Measurements from ENCODE around the gene CST5. TPM values are rescaled to one million over a fixed set of nuclear protein-coding genes. Genes with fewer than 3 reads are reported as not detected.
"Not testable (repeated sequence)": the region's sequence is repeated elsewhere in the genome, so short reads cannot be mapped to it uniquely, and the experiment has no call there.

CST5 gene
- polyA plus RNA-seq, 2 of the 4 experiments (the other 2 are of a cell fraction): not detected

DNA sequence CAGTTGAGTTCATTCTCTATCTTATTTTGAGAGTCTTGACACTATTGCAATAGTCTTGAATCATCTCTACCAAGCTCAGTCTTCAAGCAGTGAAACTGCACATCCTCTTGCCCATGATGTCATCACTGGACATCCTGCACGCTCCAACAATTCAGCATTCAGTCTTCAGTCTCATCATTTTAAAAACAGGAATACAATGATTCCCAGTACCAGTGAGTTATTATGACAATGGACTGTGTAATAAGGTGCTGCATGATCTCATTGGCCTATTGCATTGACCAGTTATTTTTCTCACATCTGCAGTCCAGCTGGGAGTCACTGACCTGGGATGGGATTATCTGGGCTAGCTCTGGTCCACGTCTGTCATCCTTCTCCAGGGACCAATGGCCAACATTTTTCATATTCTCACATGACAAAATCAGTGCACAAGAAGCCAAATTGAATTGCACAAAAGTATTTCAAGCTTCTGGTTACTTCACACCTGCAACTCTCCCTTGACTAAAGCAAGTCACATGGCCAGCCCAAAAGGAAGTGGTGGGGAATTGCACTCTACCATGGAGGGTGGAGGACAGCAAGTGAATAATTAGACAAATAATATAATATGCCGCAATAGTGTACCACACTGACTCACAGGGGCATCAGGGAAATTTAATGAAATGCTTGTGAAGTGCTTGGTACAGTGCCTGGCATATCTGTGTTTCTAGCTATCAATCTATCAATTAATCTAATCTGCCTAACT is 46.6 kb downstream of the CST5 start:
- FAIRE-seq (no peak), ATAC-seq (no peak), DNase-seq (ENCODE audit: low read depth in 1 of 2, low spot score in 1 of 2) (no peak)
- no peak for TF ChIP-seq CHD4 (IDR thresholded peaks at IDR 0.05; ENCODE audit: borderline replicate concordance)
- no peak for TF ChIP-seq ESRRA (IDR thresholded peaks at IDR 0.05; ENCODE audit: borderline replicate concordance, low read length)
- TF ChIP-seq, protein P1, sequence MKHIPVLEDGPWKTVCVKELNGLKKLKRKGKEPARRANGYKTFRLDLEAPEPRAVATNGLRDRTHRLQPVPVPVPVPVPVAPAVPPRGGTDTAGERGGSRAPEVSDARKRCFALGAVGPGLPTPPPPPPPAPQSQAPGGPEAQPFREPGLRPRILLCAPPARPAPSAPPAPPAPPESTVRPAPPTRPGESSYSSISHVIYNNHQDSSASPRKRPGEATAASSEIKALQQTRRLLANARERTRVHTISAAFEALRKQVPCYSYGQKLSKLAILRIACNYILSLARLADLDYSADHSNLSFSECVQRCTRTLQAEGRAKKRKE (CRISPR knock-in tag; IDR thresholded peaks at IDR 0.05; ENCODE audit: low read depth): no peak
- TF ChIP-seq, protein P2, sequence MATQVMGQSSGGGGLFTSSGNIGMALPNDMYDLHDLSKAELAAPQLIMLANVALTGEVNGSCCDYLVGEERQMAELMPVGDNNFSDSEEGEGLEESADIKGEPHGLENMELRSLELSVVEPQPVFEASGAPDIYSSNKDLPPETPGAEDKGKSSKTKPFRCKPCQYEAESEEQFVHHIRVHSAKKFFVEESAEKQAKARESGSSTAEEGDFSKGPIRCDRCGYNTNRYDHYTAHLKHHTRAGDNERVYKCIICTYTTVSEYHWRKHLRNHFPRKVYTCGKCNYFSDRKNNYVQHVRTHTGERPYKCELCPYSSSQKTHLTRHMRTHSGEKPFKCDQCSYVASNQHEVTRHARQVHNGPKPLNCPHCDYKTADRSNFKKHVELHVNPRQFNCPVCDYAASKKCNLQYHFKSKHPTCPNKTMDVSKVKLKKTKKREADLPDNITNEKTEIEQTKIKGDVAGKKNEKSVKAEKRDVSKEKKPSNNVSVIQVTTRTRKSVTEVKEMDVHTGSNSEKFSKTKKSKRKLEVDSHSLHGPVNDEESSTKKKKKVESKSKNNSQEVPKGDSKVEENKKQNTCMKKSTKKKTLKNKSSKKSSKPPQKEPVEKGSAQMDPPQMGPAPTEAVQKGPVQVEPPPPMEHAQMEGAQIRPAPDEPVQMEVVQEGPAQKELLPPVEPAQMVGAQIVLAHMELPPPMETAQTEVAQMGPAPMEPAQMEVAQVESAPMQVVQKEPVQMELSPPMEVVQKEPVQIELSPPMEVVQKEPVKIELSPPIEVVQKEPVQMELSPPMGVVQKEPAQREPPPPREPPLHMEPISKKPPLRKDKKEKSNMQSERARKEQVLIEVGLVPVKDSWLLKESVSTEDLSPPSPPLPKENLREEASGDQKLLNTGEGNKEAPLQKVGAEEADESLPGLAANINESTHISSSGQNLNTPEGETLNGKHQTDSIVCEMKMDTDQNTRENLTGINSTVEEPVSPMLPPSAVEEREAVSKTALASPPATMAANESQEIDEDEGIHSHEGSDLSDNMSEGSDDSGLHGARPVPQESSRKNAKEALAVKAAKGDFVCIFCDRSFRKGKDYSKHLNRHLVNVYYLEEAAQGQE (IDR thresholded peaks at IDR 0.05): no peak
- TF ChIP-seq CEBPB (IDR thresholded peaks at IDR 0.05): no peak
- TF ChIP-seq, protein P3, sequence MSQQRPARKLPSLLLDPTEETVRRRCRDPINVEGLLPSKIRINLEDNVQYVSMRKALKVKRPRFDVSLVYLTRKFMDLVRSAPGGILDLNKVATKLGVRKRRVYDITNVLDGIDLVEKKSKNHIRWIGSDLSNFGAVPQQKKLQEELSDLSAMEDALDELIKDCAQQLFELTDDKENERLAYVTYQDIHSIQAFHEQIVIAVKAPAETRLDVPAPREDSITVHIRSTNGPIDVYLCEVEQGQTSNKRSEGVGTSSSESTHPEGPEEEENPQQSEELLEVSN (IDR thresholded peaks at IDR 0.05; ENCODE audit: borderline replicate concordance, low read depth): no peak
- TF ChIP-seq, protein P4, sequence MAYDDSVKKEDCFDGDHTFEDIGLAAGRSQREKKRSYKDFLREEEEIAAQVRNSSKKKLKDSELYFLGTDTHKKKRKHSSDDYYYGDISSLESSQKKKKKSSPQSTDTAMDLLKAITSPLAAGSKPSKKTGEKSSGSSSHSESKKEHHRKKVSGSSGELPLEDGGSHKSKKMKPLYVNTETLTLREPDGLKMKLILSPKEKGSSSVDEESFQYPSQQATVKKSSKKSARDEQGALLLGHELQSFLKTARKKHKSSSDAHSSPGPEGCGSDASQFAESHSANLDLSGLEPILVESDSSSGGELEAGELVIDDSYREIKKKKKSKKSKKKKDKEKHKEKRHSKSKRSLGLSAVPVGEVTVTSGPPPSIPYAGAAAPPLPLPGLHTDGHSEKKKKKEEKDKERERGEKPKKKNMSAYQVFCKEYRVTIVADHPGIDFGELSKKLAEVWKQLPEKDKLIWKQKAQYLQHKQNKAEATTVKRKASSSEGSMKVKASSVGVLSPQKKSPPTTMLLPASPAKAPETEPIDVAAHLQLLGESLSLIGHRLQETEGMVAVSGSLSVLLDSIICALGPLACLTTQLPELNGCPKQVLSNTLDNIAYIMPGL (CRISPR knock-in tag; IDR thresholded peaks at IDR 0.05; ENCODE audit: borderline replicate concordance): no peak
- no peak for TF ChIP-seq NPAS2 (CRISPR knock-in tag; IDR thresholded peaks at IDR 0.05; ENCODE audit: borderline replicate concordance)
- TF ChIP-seq NFE2L2 (conservative IDR thresholded peaks at IDR 0.05; ENCODE audit: low read length): no peak
- TF ChIP-seq FOSL2 (IDR thresholded peaks at IDR 0.05): no peak
- TF ChIP-seq FOSL2 (CRISPR knock-in tag; IDR thresholded peaks at IDR 0.05): no peak
- TF ChIP-seq ZSCAN20 (CRISPR knock-in tag; IDR thresholded peaks at IDR 0.05): no peak
- TF ChIP-seq CHD2 (IDR thresholded peaks at IDR 0.05; ENCODE audit: low read length, partially characterized antibody): no peak
- no peak for TF ChIP-seq EP300 (IDR thresholded peaks at IDR 0.05)
- TF ChIP-seq, protein P5, sequence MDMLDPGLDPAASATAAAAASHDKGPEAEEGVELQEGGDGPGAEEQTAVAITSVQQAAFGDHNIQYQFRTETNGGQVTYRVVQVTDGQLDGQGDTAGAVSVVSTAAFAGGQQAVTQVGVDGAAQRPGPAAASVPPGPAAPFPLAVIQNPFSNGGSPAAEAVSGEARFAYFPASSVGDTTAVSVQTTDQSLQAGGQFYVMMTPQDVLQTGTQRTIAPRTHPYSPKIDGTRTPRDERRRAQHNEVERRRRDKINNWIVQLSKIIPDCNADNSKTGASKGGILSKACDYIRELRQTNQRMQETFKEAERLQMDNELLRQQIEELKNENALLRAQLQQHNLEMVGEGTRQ (IDR thresholded peaks at IDR 0.05): no peak
- TF ChIP-seq EHMT2 (IDR thresholded peaks at IDR 0.05; ENCODE audit: low read depth): no peak
- TF ChIP-seq HDAC2 (IDR thresholded peaks at IDR 0.05): no peak
- no peak for TF ChIP-seq SMC3 (IDR thresholded peaks at IDR 0.05)
- Histone ChIP-seq H3K27ac (no peak overlapping the region), H3K4me2 (no peak overlapping the region), H3K4me1 (0 out of 3 replicates have a peak, but pooled peaks cover 2% of the 10 kb centered on the region), H3K4me3 (no peak overlapping the region), H3K9me3 (no peaks in the 10 kb centered on the region)
- ChIA-PET POLR2A (no interaction called here), CTCF (no interaction called here)
- WGBS (ENCODE audit: missing lambda C conversion rate): 27% methylated on average over 3 of the region's 3 CpGs

DNA sequence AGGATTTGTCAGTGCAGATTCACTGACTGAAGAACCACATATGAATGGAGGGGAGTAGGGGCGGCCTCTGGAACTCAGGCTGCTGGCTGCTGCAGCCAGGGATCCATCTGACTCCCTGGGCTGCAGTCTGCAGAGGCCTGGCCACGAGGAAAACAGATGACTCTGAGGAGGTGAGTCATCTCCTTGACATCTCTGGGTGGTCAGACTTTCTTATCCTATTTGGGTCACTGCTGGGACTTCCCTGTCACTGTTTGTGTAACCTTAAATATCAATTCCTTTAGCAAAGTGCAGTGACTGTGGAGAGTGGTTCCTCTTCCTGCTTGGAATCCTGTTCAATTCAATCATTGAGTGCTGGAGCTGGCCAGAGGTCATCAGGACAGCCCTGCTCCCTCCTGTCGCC is 47.6 kb downstream of the CST5 start:
- DNase-seq (ENCODE audit: low read depth in 1 of 2, low spot score in 1 of 2); H3K9me3 ChIP-seq; CTCF ChIA-PET; H3K4me3 ChIP-seq; H3K27ac ChIP-seq; H3K4me1 ChIP-seq; POLR2A ChIA-PET; H3K4me2 ChIP-seq: not testable (repeated sequence)
- 12% methylated on average over 3 of the region's 3 CpGs for WGBS (ENCODE audit: missing lambda C conversion rate)
- FAIRE-seq (peak; percentile 78), ATAC-seq (peak in 1 of 2 experiments; percentile 68; a peak in 3 of 6 replicates)

Measured in A549 (cell line).